ENCODE data around the gene GSTP1. TPM values are rescaled to one million over a fixed set of nuclear protein-coding genes. Genes with fewer than 3 reads are reported as not detected.
A peak's percentile ranks its signal among the peaks of the same experiment; 100 is the strongest.

Gene GSTP1
- polyA plus RNA-seq, 3 donors: 853 to 1,483 (median 1,250) TPM

DNA sequence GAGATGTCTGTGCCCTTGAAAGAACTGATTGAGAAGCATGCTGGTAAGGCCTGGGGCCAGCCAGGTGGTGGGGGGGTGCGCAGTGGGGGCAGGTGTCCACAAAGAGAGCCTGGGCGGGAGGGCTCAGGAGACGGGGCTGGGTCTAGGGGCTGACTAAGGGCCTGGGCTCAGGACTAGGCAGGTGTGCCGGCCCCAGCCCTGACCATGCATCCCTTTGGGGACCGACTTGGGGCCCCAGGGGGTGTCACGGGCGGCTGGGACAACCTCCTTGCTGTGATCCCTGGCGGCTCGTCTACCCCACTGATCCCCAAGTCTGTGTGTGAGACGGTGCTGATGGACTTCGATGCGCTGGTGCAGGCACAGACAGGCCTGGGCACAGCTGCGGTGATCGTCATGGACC lies 27.6 kb downstream of the GSTP1 start:
- no peak overlapping the region for H3K4me2 ChIP-seq (replicated peaks; ENCODE audit: extremely low read depth, low read length, poor library complexity, severe bottlenecking)
- intact Hi-C loops (cut with micrococcal nuclease): no loop called here
- 93% methylated on average over 9 of the region's 14 CpGs for WGBS (ENCODE audit: insufficient coverage)
- H3K9ac ChIP-seq (ENCODE audit: insufficient read depth, low read length, poor library complexity, severe bottlenecking): no peak overlapping the region
- Mint-ChIP-seq H3K36me3 (peaks cover 41 to 43% of the 10 kb centered on the region in 2 donors), H3K9me3 (no peaks in the 10 kb centered on the region), H3K4me3 (no peak overlapping the region), H3K27ac (no peak overlapping the region), H3K27me3 (ENCODE audit: low read depth in 3 of 3) (peaks cover 7 to 10% (median 8%) of the 10 kb centered on the region in 3 donors), H3K4me1 (peaks cover 29% of the 10 kb centered on the region)
- no peak overlapping the region for H3K27ac ChIP-seq (ENCODE audit: low read depth in 1 of 2, low read length in 2 of 2)
- H3K4me3 ChIP-seq (replicated peaks in 1 of 3; ENCODE audit: low read depth in 2 of 3, low read length in 3 of 3): no peak overlapping the region
- DNase-seq: no peak
- H3K4me1 ChIP-seq (ENCODE audit: control insufficient read depth in 1 of 2, insufficient read depth in 2 of 2, low read length in 2 of 2): peaks cover 32 to 40% of the 10 kb centered on the region in 2 donors
- H3K79me2 ChIP-seq (ENCODE audit: insufficient read depth, low read length): peaks cover 13% of the 10 kb centered on the region
- no peak overlapping the region for H2AFZ ChIP-seq (ENCODE audit: insufficient read depth, low read depth, low read length, poor library complexity, severe bottlenecking)
- no peaks in the 10 kb centered on the region for H3K9me3 ChIP-seq (replicated peaks in 1 of 2; ENCODE audit: control insufficient read depth in 1 of 2, insufficient read depth in 1 of 2, low read length in 2 of 2)
- TF ChIP-seq, protein P1, sequence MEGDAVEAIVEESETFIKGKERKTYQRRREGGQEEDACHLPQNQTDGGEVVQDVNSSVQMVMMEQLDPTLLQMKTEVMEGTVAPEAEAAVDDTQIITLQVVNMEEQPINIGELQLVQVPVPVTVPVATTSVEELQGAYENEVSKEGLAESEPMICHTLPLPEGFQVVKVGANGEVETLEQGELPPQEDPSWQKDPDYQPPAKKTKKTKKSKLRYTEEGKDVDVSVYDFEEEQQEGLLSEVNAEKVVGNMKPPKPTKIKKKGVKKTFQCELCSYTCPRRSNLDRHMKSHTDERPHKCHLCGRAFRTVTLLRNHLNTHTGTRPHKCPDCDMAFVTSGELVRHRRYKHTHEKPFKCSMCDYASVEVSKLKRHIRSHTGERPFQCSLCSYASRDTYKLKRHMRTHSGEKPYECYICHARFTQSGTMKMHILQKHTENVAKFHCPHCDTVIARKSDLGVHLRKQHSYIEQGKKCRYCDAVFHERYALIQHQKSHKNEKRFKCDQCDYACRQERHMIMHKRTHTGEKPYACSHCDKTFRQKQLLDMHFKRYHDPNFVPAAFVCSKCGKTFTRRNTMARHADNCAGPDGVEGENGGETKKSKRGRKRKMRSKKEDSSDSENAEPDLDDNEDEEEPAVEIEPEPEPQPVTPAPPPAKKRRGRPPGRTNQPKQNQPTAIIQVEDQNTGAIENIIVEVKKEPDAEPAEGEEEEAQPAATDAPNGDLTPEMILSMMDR (IDR thresholded peaks at IDR 0.05): no peak
- H3K27me3 ChIP-seq (ENCODE audit: control insufficient read depth in 2 of 2, insufficient read depth in 2 of 2, low read length in 2 of 2): peaks cover 0 to 8% of the 10 kb centered on the region in 2 donors
- no peaks in the 10 kb centered on the region for H4K20me1 ChIP-seq (ENCODE audit: insufficient read depth, low read length)
- H3K36me3 ChIP-seq (replicated peaks in 1 of 2; ENCODE audit: control insufficient read depth in 1 of 2, insufficient read depth in 2 of 2, low read length in 2 of 2): peaks cover 41 to 44% of the 10 kb centered on the region in 2 donors

DNA sequence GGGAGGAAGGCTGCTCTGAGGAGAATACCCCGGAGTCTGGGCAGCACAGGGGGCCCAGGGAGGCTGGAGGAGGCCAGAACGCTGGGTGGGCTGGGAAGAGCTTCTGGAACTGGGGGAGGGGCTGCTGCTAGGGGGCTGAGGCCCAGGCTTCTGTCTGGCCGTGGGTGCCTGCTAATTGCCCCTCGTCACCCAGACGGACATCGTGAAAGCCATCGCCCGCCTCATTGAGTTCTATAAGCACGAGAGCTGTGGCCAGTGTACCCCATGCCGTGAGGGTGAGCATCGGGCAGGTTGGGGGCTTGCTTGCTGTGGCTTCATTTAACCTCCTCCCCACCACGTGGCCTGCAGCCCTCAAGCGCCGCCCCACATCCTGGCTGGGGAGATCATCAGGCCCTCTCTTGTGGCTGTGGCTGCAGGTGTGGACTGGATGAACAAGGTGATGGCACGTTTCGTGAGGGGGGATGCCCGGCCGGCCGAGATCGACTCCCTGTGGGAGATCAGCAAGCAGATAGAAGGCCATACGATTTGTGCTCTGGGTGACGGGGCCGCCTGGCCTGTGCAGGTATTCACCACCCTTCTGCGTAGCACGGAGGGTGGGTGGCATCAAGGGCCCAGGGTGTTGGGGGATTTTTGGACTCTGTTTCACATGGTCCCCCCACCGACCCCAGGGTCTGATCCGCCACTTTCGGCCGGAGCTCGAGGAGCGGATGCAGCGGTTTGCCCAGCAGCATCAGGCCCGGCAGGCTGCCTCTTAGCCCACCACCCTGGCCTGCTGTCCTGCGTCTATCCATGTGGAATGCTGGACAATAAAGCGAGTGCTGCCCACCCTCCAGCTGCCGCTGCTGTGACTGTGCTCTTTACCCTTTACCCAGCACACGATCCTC lies 28.3 kb downstream of the GSTP1 start:
- Histone ChIP-seq H3K4me1 (ENCODE audit: control insufficient read depth in 1 of 2, insufficient read depth in 2 of 2, low read length in 2 of 2) (peaks cover 29 to 34% of the 10 kb centered on the region in 2 donors), H3K27me3 (ENCODE audit: control insufficient read depth in 2 of 2, insufficient read depth in 2 of 2, low read length in 2 of 2) (peaks cover 0 to 14% of the 10 kb centered on the region in 2 donors), H3K27ac (ENCODE audit: low read depth in 1 of 2, low read length in 2 of 2) (no peak overlapping the region), H3K9ac (ENCODE audit: insufficient read depth, low read length, poor library complexity, severe bottlenecking) (no peak overlapping the region), H3K9me3 (replicated peaks in 1 of 2; ENCODE audit: control insufficient read depth in 1 of 2, insufficient read depth in 1 of 2, low read length in 2 of 2) (no peaks in the 10 kb centered on the region), H2AFZ (ENCODE audit: insufficient read depth, low read depth, low read length, poor library complexity, severe bottlenecking) (no peak overlapping the region), H3K4me3 (replicated peaks in 1 of 3; ENCODE audit: low read depth in 2 of 3, low read length in 3 of 3) (no peak overlapping the region), H3K36me3 (replicated peaks in 1 of 2; ENCODE audit: control insufficient read depth in 1 of 2, insufficient read depth in 2 of 2, low read length in 2 of 2) (peaks cover 41 to 44% of the 10 kb centered on the region in 2 donors), H3K79me2 (ENCODE audit: insufficient read depth, low read length) (peaks cover 12% of the 10 kb centered on the region), H4K20me1 (ENCODE audit: insufficient read depth, low read length) (no peaks in the 10 kb centered on the region), H3K4me2 (replicated peaks; ENCODE audit: extremely low read depth, low read length, poor library complexity, severe bottlenecking) (no peak overlapping the region)
- intact Hi-C loops (cut with micrococcal nuclease): no loop called here
- H3K9me3 Mint-ChIP-seq: no peaks in the 10 kb centered on the region
- peaks cover 15 to 18% (median 16%) of the 10 kb centered on the region in 3 donors for H3K27me3 Mint-ChIP-seq (ENCODE audit: low read depth in 3 of 3)
- peak overlapping the region in 3 of 7 donors; percentile 10 to 68 (median 54) for H3K27ac Mint-ChIP-seq
- no peak overlapping the region for H3K4me3 Mint-ChIP-seq
- peaks cover 41 to 43% of the 10 kb centered on the region in 2 donors for H3K36me3 Mint-ChIP-seq
- TF ChIP-seq, protein P1 (IDR thresholded peaks at IDR 0.05): no peak
- no peak for DNase-seq
- WGBS (ENCODE audit: insufficient coverage): 97% methylated on average over 27 of the region's 37 CpGs
- peaks cover 26% of the 10 kb centered on the region for H3K4me1 Mint-ChIP-seq
